ENCODE data around the gene TRIM66.

TRIM66 gene

GRCh38 chr11:8714622-8715225 lies 32.3 kb upstream of the TRIM66 start:
- DNase-seq (ENCODE audit: low read depth) = no peak

GRCh38 chr11:8713760-8714454 lies 31.4 kb upstream of the TRIM66 start:
- no peak for DNase-seq (ENCODE audit: low read depth)

DNA sequence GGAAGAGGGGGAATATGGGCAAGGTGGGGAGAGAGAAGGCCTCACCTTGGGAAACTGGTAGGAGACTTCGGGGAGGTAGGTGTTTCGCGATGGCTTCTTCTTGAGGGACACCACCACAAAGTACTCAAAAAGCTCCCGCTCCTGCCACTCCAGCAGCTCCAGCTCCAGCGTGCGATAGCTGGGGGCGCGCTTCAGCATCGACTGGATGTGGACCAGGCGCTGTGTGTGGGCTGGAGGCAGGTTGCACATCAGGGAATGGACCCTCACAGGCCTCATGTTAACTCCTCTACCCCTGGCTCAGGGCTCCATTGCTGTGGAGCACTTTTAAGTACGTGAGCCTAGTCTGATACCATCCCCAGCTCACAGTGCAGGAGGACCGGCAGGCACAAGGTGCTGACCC lies 30.0 kb upstream of the TRIM66 start:
- DNase-seq (ENCODE audit: low read depth) = no peak

DNA sequence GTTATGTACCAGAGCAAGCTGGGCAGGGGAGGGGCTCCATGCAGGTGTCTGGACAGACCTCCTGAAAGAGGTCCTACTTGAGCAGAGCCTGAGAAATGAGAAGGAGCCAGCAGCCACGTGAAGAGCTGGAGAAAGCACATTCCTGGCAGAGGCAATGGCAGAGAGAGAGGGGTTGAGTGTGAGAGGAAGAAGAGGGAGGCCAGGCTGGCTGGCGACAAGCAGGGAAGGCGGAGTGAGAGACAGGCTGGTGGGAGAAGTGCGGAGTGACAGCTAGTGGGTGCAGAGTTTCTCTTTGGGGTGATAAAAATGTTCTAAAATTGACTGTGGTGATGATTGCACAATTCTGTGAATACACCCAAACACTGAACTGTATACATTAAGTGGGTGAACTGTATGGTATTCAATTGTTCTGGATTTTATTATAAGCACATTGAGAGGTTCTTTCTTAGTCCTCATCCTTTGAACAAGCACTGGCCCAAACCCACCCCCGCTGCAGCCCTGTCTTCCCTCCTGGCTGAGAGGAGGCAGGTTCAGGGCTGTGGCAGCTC lies 29.5 kb upstream of the TRIM66 start:
- DNase-seq (ENCODE audit: low read depth) = no peak

GRCh38 chr11:8709777-8710176 lies 27.3 kb upstream of the TRIM66 start:
- no peak for DNase-seq (ENCODE audit: low read depth)

DNA sequence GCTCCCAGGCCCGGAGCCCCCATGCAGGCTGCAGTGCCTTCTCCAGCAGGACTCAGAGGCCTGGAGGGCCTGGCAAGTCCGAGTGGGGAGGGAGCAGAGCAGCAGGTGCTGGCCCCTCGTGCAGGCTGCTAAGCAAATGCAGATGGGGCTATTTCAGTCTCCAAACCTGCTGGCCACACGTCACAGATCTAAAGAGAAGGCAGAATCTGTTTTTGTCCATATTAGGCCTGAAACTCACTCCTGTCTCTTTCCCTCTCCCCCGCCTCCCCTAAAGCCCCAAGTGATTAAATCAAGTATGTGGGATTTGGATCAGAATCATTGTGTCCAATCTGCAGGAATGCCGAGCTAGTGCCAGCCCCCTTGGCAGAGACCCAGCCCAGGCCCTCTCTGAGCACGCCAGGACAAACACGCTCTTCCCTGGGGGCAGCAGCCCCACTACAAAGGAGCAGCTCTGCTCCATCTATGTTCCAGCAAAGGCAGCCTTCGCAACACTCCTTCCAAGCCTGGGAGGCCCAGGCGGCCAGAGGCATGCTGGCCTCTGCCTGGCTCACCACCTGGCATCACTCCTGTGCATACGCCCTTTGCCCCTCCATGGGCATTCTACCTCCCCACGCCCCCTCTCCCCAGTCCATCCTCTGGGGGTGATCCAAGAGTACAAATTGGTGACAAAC lies 26.7 kb upstream of the TRIM66 start:
- DNase-seq (ENCODE audit: low read depth) = peak; percentile 92

GRCh38 chr11:8707541-8708191 lies 25.2 kb upstream of the TRIM66 start:
- DNase-seq (ENCODE audit: low read depth) = no peak

- peak; percentile 23 for DNase-seq (ENCODE audit: low read depth)
Measured at GRCh38 chr11:8706673-8707432, 24.4 kb upstream of the TRIM66 start.

DNA sequence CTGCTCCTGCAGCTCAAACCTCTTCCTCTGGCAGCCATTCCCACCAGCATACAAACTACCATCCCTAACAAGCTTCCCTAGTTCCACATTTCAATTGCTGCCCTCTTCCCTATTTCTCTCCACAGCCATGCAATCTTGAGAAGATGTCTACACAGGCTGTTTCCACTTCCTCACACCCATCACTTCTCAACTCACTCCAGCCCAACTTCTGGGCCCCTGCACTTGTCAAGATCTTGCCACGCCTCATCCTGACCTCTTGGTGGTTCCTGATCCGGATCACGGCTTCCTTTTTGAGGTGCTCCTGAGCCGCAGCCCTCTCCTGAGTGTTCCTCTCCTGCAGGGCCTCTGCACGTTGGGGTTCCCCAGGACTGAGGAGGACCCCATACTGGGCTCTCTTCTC lies 22.7 kb upstream of the TRIM66 start:
- no peak for DNase-seq (ENCODE audit: low read depth)

GRCh38 chr11:8704136-8704535 lies 21.7 kb upstream of the TRIM66 start:
- no peak for DNase-seq (ENCODE audit: low read depth)

DNA sequence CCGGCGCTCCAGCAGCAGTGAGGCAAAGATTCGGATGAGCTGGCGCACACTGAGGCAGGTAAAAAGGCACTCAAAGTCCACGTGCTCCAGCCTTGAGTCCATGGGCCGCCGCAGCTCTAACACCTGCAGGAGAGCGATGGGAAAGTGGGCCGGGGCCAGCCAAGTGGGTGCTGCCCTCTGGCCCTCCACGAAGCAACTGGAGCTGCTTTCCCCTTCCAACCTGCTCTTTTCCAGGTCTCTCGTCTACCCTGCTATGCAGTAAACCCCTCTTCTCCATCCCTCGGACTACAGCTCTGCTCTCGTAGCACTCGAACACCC lies 20.1 kb upstream of the TRIM66 start:
- no peak for DNase-seq (ENCODE audit: low read depth)

DNA sequence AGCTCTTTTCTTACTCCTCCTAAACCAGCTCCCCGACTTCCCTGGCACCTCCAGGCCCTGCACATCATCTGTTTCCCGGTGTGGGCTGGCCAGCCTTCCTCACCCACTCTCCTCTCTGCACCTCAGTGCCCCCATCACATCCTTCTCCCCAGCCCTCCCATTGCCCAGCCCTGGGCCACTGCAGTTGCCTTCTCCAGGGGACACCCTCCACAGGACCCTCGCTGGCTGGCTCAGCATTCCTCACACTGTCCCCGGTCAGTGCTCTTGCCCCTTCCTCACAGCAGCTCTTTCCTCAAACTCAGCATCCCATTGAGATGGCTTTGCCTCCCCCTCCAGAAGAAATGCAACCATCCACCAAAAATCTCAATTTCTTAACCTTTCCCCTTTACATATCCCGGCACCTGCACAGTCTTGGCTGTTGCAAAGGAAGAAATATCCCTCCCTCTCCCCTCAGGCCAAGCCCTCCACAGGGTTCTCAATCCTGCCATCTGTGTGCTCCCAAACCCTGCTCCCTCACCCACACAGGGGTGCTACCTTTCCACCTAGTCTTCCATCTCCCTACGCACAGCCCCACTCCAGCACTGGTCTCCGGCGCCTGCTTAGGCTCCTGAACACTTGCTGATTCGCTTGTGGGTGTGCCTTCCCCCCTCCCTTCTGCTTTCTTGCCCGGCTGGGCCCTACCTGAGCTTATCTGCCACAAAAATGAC lies 19.6 kb upstream of the TRIM66 start:
- DNase-seq (ENCODE audit: low read depth) = no peak

- peak; percentile 67 for DNase-seq (ENCODE audit: low read depth)
Measured at GRCh38 chr11:8699903-8700302, 17.4 kb upstream of the TRIM66 start.

DNA sequence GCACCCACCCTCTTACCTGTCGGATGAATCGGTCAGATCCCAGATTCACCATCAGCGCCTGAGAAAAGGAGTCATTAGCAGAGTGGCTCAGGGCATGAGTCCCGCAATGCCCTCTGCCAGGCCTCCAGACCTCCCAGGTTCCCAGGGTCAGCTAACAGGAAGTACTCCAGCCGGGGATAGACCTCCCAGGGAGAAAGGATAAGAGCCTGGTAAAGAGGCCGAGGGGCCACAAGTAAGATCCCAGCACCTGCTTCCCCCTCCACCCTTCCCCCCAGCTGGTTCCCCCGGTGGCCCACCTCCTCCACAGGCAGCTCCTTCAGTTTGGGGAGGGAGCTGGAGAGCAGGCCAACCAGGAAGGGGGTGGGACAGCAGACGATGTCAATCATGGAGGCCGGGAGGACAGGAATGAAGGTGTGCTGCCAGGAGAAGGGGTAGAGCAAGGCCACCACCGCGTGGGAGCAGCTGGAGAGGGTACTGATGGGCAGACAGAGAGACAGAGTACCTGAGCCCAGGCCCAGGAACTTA lies 16.5 kb upstream of the TRIM66 start:
- no peak for DNase-seq (ENCODE audit: low read depth)

DNA sequence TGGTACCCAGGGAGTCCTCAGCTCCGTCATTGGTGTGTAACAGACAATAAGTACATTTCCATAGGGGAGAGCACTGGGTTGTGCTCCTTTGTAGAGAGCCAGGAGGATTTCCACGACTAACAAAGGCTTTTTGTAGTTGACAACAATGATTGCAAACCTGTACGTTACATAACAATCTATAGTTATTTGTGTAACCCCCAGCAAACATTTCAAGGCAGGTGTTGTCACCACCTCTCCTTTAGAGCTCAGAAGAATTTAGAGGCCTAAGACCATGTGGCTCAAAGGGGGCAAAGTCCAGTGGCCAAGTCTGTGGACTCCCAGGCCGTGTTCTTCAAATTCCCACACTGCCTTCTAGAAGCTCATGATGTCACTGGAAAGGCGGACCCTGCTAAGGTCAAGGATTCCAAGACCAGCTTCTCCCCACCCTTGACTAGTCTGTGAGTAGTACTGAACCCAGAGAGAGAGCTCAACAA lies 15.9 kb upstream of the TRIM66 start:
- DNase-seq (ENCODE audit: low read depth) = no peak

GRCh38 chr11:8697054-8697453 lies 14.6 kb upstream of the TRIM66 start:
- DNase-seq (ENCODE audit: low read depth) = no peak

- peak; percentile 13 for DNase-seq (ENCODE audit: low read depth)
Measured at GRCh38 chr11:8694137-8694536, 11.7 kb upstream of the TRIM66 start.

GRCh38 chr11:8693555-8693954 lies 11.1 kb upstream of the TRIM66 start:
- peak; percentile 65 for DNase-seq (ENCODE audit: low read depth)

- peak; percentile 14 for DNase-seq (ENCODE audit: low read depth)
Measured at GRCh38 chr11:8693010-8693551, 10.6 kb upstream of the TRIM66 start.

DNA sequence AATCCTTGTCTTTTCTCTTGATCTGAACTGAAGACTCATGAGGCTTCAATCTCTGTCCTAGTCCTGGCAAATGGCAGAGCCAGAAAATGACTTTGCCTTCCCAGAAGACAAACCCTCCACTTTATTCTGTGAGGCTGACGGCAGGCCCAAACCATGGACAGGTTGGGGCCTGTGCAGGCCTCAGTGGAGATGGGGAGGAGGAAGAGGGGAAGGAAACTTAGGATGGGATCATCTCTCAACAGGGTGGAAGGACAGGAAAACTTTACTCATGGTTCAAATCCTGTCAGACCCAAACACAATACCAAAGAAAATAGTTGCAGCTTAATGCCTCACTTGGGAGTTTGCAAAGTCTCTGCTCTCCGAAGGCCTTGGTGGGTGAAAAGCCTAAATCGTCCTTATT lies 10.0 kb upstream of the TRIM66 start:
- no peak for DNase-seq (ENCODE audit: low read depth)

GRCh38 chr11:8691601-8692000 lies 9.1 kb upstream of the TRIM66 start:
- DNase-seq (ENCODE audit: low read depth) = no peak
